Measurements from ENCODE around the gene DGAT2L6.

The DGAT2L6 gene

GRCh38 chrX:70134116-70134477 lies 43.2 kb upstream of the DGAT2L6 start:
- TF ChIP-seq CTCF (IDR thresholded peaks at IDR 0.05; ENCODE audit: borderline replicate concordance, insufficient read depth, low read depth, low read length): no peak
- H3K4me3 ChIP-seq (ENCODE audit: low read depth, low read length): peak overlapping the region; percentile 58

GRCh38 chrX:70138622-70139021 lies 38.7 kb upstream of the DGAT2L6 start:
- no peak overlapping the region for H3K4me3 ChIP-seq (ENCODE audit: low read depth, low read length)
- no peak for TF ChIP-seq CTCF (IDR thresholded peaks at IDR 0.05; ENCODE audit: borderline replicate concordance, insufficient read depth, low read depth, low read length)

- no peak for TF ChIP-seq CTCF (IDR thresholded peaks at IDR 0.05; ENCODE audit: borderline replicate concordance, insufficient read depth, low read depth, low read length)
- no peak overlapping the region for H3K4me3 ChIP-seq (ENCODE audit: low read depth, low read length)
These were observed 37.5 kb upstream of the DGAT2L6 start for GRCh38 chrX:70139736-70140135.

GRCh38 chrX:70141373-70141772 lies 35.9 kb upstream of the DGAT2L6 start:
- TF ChIP-seq CTCF (IDR thresholded peaks at IDR 0.05; ENCODE audit: borderline replicate concordance, insufficient read depth, low read depth, low read length): no peak
- no peak overlapping the region for H3K4me3 ChIP-seq (ENCODE audit: low read depth, low read length)

- no peak overlapping the region for H3K4me3 ChIP-seq (ENCODE audit: low read depth, low read length)
- TF ChIP-seq CTCF (IDR thresholded peaks at IDR 0.05; ENCODE audit: borderline replicate concordance, insufficient read depth, low read depth, low read length): no peak
These were observed 10.4 kb upstream of the DGAT2L6 start for GRCh38 chrX:70166601-70167590.

- TF ChIP-seq CTCF (IDR thresholded peaks at IDR 0.05; ENCODE audit: borderline replicate concordance, insufficient read depth, low read depth, low read length): no peak
- no peak overlapping the region for H3K4me3 ChIP-seq (ENCODE audit: low read depth, low read length)
These were observed 8.8 kb upstream of the DGAT2L6 start for GRCh38 chrX:70168238-70169188.

All from GM12875 (cell line).